SJCRH30 (cell line): ENCODE data around the gene CADPS2. TPM values are rescaled to one million over a fixed set of nuclear protein-coding genes. Genes with fewer than 3 reads are reported as not detected.

ENCODE experiments used
- DNase-seq, 2 experiments: peaks; one replicate each; pipeline ENCODE4 v3.0.0-alpha.2; 2015 to 2020
- H3K27ac ChIP-seq: fragments of 250-450 bp; sonication (Bioruptor Pico); 2 replicates; pipeline ENCODE4 v1.5.1; 2020; ENCODE audit warnings: mild to moderate bottlenecking, moderate library complexity
- H3K27me3 ChIP-seq: fragments of 250-450 bp; sonication (Bioruptor Pico); 2 replicates; pipeline ENCODE4 v1.5.1; 2020; ENCODE audit warnings: mild to moderate bottlenecking, moderate library complexity
- H3K36me3 ChIP-seq: fragments of 250-450 bp; sonication (Bioruptor Pico); 2 replicates; pipeline ENCODE4 v1.5.1; 2020; ENCODE audit warnings: mild to moderate bottlenecking, moderate library complexity
- H3K4me1 ChIP-seq: fragments of 250-450 bp; sonication (Bioruptor Pico); 2 replicates; pipeline ENCODE4 v1.5.1; 2020; ENCODE audit warnings: mild to moderate bottlenecking, moderate library complexity
- H3K4me3 ChIP-seq: fragments of 250-450 bp; sonication (Bioruptor Pico); 2 replicates; pipeline ENCODE4 v1.5.1; 2020; ENCODE audit warnings: mild to moderate bottlenecking, moderate library complexity
- H3K9me3 ChIP-seq: fragments of 250-450 bp; sonication (Bioruptor Pico); replicated peaks from 2 replicates; pipeline ENCODE4 v1.5.1; 2020; ENCODE audit warnings: mild to moderate bottlenecking, moderate library complexity
- total RNA-seq: library from RNA; depleted of rRNA; stranded (reverse); fragments of >200 nt; shearing (Covaris generic); gene quantifications from 2 replicates; pipeline ENCODE4 v1.2.3, GENCODE V29; 2014

The CADPS2 gene
- total RNA-seq, 1 experiment from 2014 or later = not detected

GRCh38 chr7:122727759-122728158 lies 158.5 kb downstream of the CADPS2 start:
- no peak overlapping the region for H3K27ac ChIP-seq

GRCh38 chr7:122727354-122727753 lies 158.9 kb downstream of the CADPS2 start:
- DNase-seq = no peak
- H3K36me3 ChIP-seq = no peaks in the 10 kb centered on the region
- no peak overlapping the region for H3K4me3 ChIP-seq
- H3K27me3 ChIP-seq = no peaks in the 10 kb centered on the region
- H3K27ac ChIP-seq = no peak overlapping the region
- no peaks in the 10 kb centered on the region for H3K9me3 ChIP-seq
- no peaks in the 10 kb centered on the region for H3K4me1 ChIP-seq

More at GRCh38 chr7:122727759-122728158, 158.5 kb downstream of the CADPS2 start:
- Histone ChIP-seq H3K4me3 (no peak overlapping the region), H3K9me3 (no peaks in the 10 kb centered on the region), H3K36me3 (no peaks in the 10 kb centered on the region), H3K4me1 (no peaks in the 10 kb centered on the region), H3K27me3 (no peaks in the 10 kb centered on the region)
- no peak for DNase-seq

- Histone ChIP-seq H3K36me3 (no peaks in the 10 kb centered on the region), H3K27ac (no peak overlapping the region), H3K4me1 (no peaks in the 10 kb centered on the region), H3K9me3 (no peaks in the 10 kb centered on the region), H3K4me3 (no peak overlapping the region), H3K27me3 (no peaks in the 10 kb centered on the region)
- no peak for DNase-seq
Observed at GRCh38 chr7:122726881-122727280, 159.4 kb downstream of the CADPS2 start.

GRCh38 chr7:122724366-122724765 lies 161.9 kb downstream of the CADPS2 start:
- Histone ChIP-seq H3K9me3 (no peaks in the 10 kb centered on the region), H3K27me3 (no peaks in the 10 kb centered on the region; the same call in 1 of the 2 replicates), H3K4me1 (no peaks in the 10 kb centered on the region), H3K4me3 (no peak overlapping the region), H3K36me3 (no peaks in the 10 kb centered on the region), H3K27ac (no peak overlapping the region)
- no peak for DNase-seq

- no peak for DNase-seq
- Histone ChIP-seq H3K27ac (no peak overlapping the region), H3K27me3 (no peaks in the 10 kb centered on the region; the same call in 1 of the 2 replicates), H3K36me3 (no peaks in the 10 kb centered on the region), H3K4me1 (no peaks in the 10 kb centered on the region), H3K9me3 (no peaks in the 10 kb centered on the region), H3K4me3 (no peak overlapping the region)
Observed at GRCh38 chr7:122719010-122719578, 167.2 kb downstream of the CADPS2 start.

GRCh38 chr7:122717356-122718089 lies 168.7 kb downstream of the CADPS2 start:
- Histone ChIP-seq H3K4me3 (no peak overlapping the region), H3K27me3 (no peaks in the 10 kb centered on the region; the same call in 1 of the 2 replicates), H3K4me1 (no peaks in the 10 kb centered on the region), H3K9me3 (no peaks in the 10 kb centered on the region), H3K27ac (no peak overlapping the region), H3K36me3 (no peaks in the 10 kb centered on the region)
- DNase-seq = no peak

- no peak overlapping the region for H3K4me3 ChIP-seq
- no peaks in the 10 kb centered on the region for H3K9me3 ChIP-seq
Observed at GRCh38 chr7:122715183-122715582, 171.1 kb downstream of the CADPS2 start.

GRCh38 chr7:122710916-122711315 lies 175.3 kb downstream of the CADPS2 start:
- H3K27me3 ChIP-seq = no peaks in the 10 kb centered on the region
- H3K27ac ChIP-seq = no peak overlapping the region
- H3K36me3 ChIP-seq = no peaks in the 10 kb centered on the region
- H3K4me1 ChIP-seq = no peaks in the 10 kb centered on the region
- no peaks in the 10 kb centered on the region for H3K9me3 ChIP-seq
- H3K4me3 ChIP-seq = no peak overlapping the region
- DNase-seq = no peak

More at GRCh38 chr7:122715183-122715582, 171.1 kb downstream of the CADPS2 start:
- no peak for DNase-seq
- Histone ChIP-seq H3K36me3 (no peaks in the 10 kb centered on the region), H3K27me3 (no peaks in the 10 kb centered on the region; the same call in 1 of the 2 replicates), H3K4me1 (no peaks in the 10 kb centered on the region), H3K27ac (no peak overlapping the region)

GRCh38 chr7:122709930-122710646 lies 176.2 kb downstream of the CADPS2 start:
- H3K27ac ChIP-seq = no peak overlapping the region
- H3K4me3 ChIP-seq = no peak overlapping the region
- DNase-seq = no peak
- H3K36me3 ChIP-seq = no peaks in the 10 kb centered on the region
- no peaks in the 10 kb centered on the region for H3K4me1 ChIP-seq
- no peaks in the 10 kb centered on the region for H3K9me3 ChIP-seq
- H3K27me3 ChIP-seq = no peaks in the 10 kb centered on the region

- Histone ChIP-seq H3K4me1 (no peaks in the 10 kb centered on the region), H3K27ac (no peak overlapping the region)
- no peak for DNase-seq
Observed at GRCh38 chr7:122706836-122707235, 179.4 kb downstream of the CADPS2 start.

GRCh38 chr7:122702872-122703510 lies 183.3 kb downstream of the CADPS2 start, which contains the start of gene RNF148:
Gene RNF148, minus strand, starts transcription at chr7:122702922. Its CDS starts 172 bp downstream, at chr7:122702750.
- no peak for DNase-seq
- no peaks in the 10 kb centered on the region for H3K9me3 ChIP-seq
- H3K27me3 ChIP-seq = no peaks in the 10 kb centered on the region
- H3K4me1 ChIP-seq = no peaks in the 10 kb centered on the region
- no peak within 1 kb of the TSS for H3K27ac ChIP-seq
- H3K4me3 ChIP-seq = no peak within 1 kb of the TSS
- H3K36me3 ChIP-seq = no peaks in the 10 kb centered on the region

More at GRCh38 chr7:122706836-122707235, 179.4 kb downstream of the CADPS2 start:
- Histone ChIP-seq H3K27me3 (no peaks in the 10 kb centered on the region), H3K36me3 (no peaks in the 10 kb centered on the region), H3K4me3 (no peak overlapping the region), H3K9me3 (no peaks in the 10 kb centered on the region)

- DNase-seq = no peak
- no peaks in the 10 kb centered on the region for H3K4me1 ChIP-seq
- H3K27me3 ChIP-seq = no peaks in the 10 kb centered on the region
- no peaks in the 10 kb centered on the region for H3K9me3 ChIP-seq
- no peak within 1 kb of the TSS for H3K27ac ChIP-seq
- no peak within 1 kb of the TSS for H3K4me3 ChIP-seq
- H3K36me3 ChIP-seq = no peaks in the 10 kb centered on the region
Observed at GRCh38 chr7:122699017-122699416, 187.2 kb downstream of the CADPS2 start, which contains the start of gene RNF133. Gene RNF133, minus strand, starts transcription at chr7:122699117. Its CDS starts 199 bp downstream, at chr7:122698918.

GRCh38 chr7:122695816-122696215 lies 190.4 kb downstream of the CADPS2 start:
- no peaks in the 10 kb centered on the region for H3K36me3 ChIP-seq
- DNase-seq = no peak
- no peaks in the 10 kb centered on the region for H3K4me1 ChIP-seq
- H3K9me3 ChIP-seq = no peaks in the 10 kb centered on the region
- no peak overlapping the region for H3K27ac ChIP-seq
- no peaks in the 10 kb centered on the region for H3K27me3 ChIP-seq
- H3K4me3 ChIP-seq = no peak overlapping the region

- H3K9me3 ChIP-seq = no peaks in the 10 kb centered on the region
- no peaks in the 10 kb centered on the region for H3K36me3 ChIP-seq
- DNase-seq = no peak
Observed at GRCh38 chr7:122694697-122695096, 191.6 kb downstream of the CADPS2 start.

More at GRCh38 chr7:122694697-122695096, 191.6 kb downstream of the CADPS2 start:
- Histone ChIP-seq H3K27me3 (no peaks in the 10 kb centered on the region), H3K4me1 (no peaks in the 10 kb centered on the region), H3K4me3 (no peak overlapping the region), H3K27ac (no peak overlapping the region)
